WTC11 (cell line): ENCODE results near the gene MSLN. TPM values are rescaled to one million over a fixed set of nuclear protein-coding genes. Genes with fewer than 3 reads are reported as not detected.

ENCODE experiments used
- ATAC-seq: fragments of 200-7000 bp; cut with Tn5 transposase; 2 replicates; pipeline ENCODE4 v1.10.0; 2021; ENCODE audit warnings: mild to moderate bottlenecking, moderate library complexity
- CTCF ChIA-PET: fragments of 300-600 bp; sonication (Branson Sonifier 250); formaldehyde crosslinking; loops from one replicate; lab custom pipeline; 2021; ENCODE audit warnings: antibody characterized with exemption; lab: Charles Lee
- POLR2A ChIA-PET: fragments of 350-600 bp; sonication (Branson Sonifier 250); formaldehyde crosslinking; loops from one replicate; lab custom pipeline; 2021; ENCODE audit warnings: antibody characterized with exemption; lab: Charles Lee
- DNase-seq: peaks from one replicate; pipeline ENCODE4 v3.0.0; 2021; ENCODE audit warnings: low spot score
- H3K27ac Mint-ChIP-seq: 2 replicates; pipeline ENCODE4 v1.8.0; 2021; ENCODE audit warnings: mixed read lengths
- H3K27me3 Mint-ChIP-seq: 2 replicates; pipeline ENCODE4 v1.8.0; 2021; ENCODE audit warnings: low read depth, mild to moderate bottlenecking, moderate library complexity, mixed read lengths
- H3K36me3 Mint-ChIP-seq: 2 replicates; pipeline ENCODE4 v1.8.0; 2021; ENCODE audit warnings: mixed read lengths
- H3K4me1 Mint-ChIP-seq: 2 replicates; pipeline ENCODE4 v1.8.0; 2022; ENCODE audit warnings: mixed read lengths
- H3K4me3 Mint-ChIP-seq: 2 replicates; pipeline ENCODE4 v1.8.0; 2021; ENCODE audit warnings: mild to moderate bottlenecking, moderate library complexity, mixed read lengths
- H3K9me3 Mint-ChIP-seq: 2 replicates; pipeline ENCODE4 v1.8.0; 2021; ENCODE audit warnings: mixed read lengths
- AFF4 ChIP-seq: sonication (generic); formaldehyde crosslinking; IDR thresholded peaks from 2 replicates; pipeline ENCODE4 v1.8.1; 2023; ENCODE audit warnings: mild to moderate bottlenecking, missing genetic modification reagents, borderline replicate concordance
- ARID4B ChIP-seq: sonication (generic); formaldehyde crosslinking; IDR thresholded peaks from 2 replicates; pipeline ENCODE4 v1.8.0; 2023; ENCODE audit warnings: missing genetic modification reagents, mild to moderate bottlenecking, borderline replicate concordance
- ATF1 ChIP-seq: sonication (generic); formaldehyde crosslinking; IDR thresholded peaks from 2 replicates; pipeline ENCODE4 v1.8.1; 2023; ENCODE audit warnings: mild to moderate bottlenecking, moderate library complexity, missing genetic modification reagents
- ATF2 ChIP-seq: sonication (generic); formaldehyde crosslinking; IDR thresholded peaks from 2 replicates; pipeline ENCODE4 v1.8.1; 2022; ENCODE audit warnings: low read depth, missing genetic modification reagents, borderline replicate concordance
- CREB1 ChIP-seq: sonication (generic); formaldehyde crosslinking; IDR thresholded peaks from 2 replicates; pipeline ENCODE4 v1.8.0; 2023; ENCODE audit warnings: mild to moderate bottlenecking, missing genetic modification reagents
- FOXP4 ChIP-seq: sonication (generic); formaldehyde crosslinking; IDR thresholded peaks from 2 replicates; pipeline ENCODE4 v1.8.0; 2022; ENCODE audit warnings: mild to moderate bottlenecking, missing genetic modification reagents
- GRHL2 ChIP-seq: fragments of 250-450 bp; sonication (Bioruptor Pico); IDR thresholded peaks from 2 replicates; pipeline ENCODE4 v1.8.0; 2022; ENCODE audit warnings: mild to moderate bottlenecking, moderate library complexity; ENCODE audit not compliant: insufficient replicate concordance, severe bottlenecking
- HMGXB4 ChIP-seq: sonication (generic); formaldehyde crosslinking; IDR thresholded peaks from 2 replicates; pipeline ENCODE4 v1.8.1; 2023; ENCODE audit warnings: mild to moderate bottlenecking, moderate library complexity, missing genetic modification reagents
- IRF1 ChIP-seq: sonication (generic); formaldehyde crosslinking; IDR thresholded peaks from 2 replicates; pipeline ENCODE4 v1.8.0; 2023; ENCODE audit warnings: missing genetic modification reagents
- JUN ChIP-seq: sonication (generic); formaldehyde crosslinking; IDR thresholded peaks from 2 replicates; pipeline ENCODE4 v1.8.0; 2023; ENCODE audit warnings: mild to moderate bottlenecking, missing genetic modification reagents
- NFYB ChIP-seq: sonication (generic); formaldehyde crosslinking; conservative IDR thresholded peaks from 2 replicates; pipeline ENCODE4 v1.8.0; 2022; ENCODE audit warnings: low read depth, missing genetic modification reagents
- RORB ChIP-seq: fragments of 250-450 bp; sonication (Bioruptor Pico); IDR thresholded peaks from 2 replicates; pipeline ENCODE4 v1.9.0; 2021; ENCODE audit warnings: mild to moderate bottlenecking
- ZNF263 ChIP-seq: sonication (generic); formaldehyde crosslinking; IDR thresholded peaks from 2 replicates; pipeline ENCODE4 v1.8.1; 2022; ENCODE audit warnings: low read depth, mild to moderate bottlenecking, moderate library complexity, missing genetic modification reagents
- ZNF317 ChIP-seq: sonication (generic); formaldehyde crosslinking; IDR thresholded peaks from 2 replicates; pipeline ENCODE4 v1.8.1; 2023; ENCODE audit warnings: low read depth, mild to moderate bottlenecking, moderate library complexity, missing genetic modification reagents, borderline replicate concordance
- ZNF396 ChIP-seq: fragments of 250-450 bp; sonication (Bioruptor Pico); IDR thresholded peaks from 2 replicates; pipeline ENCODE4 v1.8.0; 2021; ENCODE audit warnings: mild to moderate bottlenecking, moderate library complexity, borderline replicate concordance
- ZNF423 ChIP-seq: fragments of 250-450 bp; sonication (Bioruptor Pico); IDR thresholded peaks from 2 replicates; pipeline ENCODE4 v2.1.2; 2022; ENCODE audit warnings: mild to moderate bottlenecking, moderate library complexity
- ZSCAN18 ChIP-seq: fragments of 250-450 bp; sonication (Bioruptor Pico); IDR thresholded peaks from 2 replicates; pipeline ENCODE4 v2.1.2; 2022; ENCODE audit warnings: mild to moderate bottlenecking, moderate library complexity
- total RNA-seq: library from RNA; stranded (reverse); gene quantifications from 3 replicates; pipeline ENCODE4 v1.2.3, GENCODE V29; 2021

MSLN gene
- total RNA-seq, 1 experiment from 2014 or later: 0.20 TPM

GRCh38 chr16:802461-802860, 41.9 kb downstream of the MSLN start:
- H3K9me3 Mint-ChIP-seq: no peaks in the 10 kb centered on the region
- no peaks in the 10 kb centered on the region for H3K4me1 Mint-ChIP-seq
- H3K27me3 Mint-ChIP-seq: peaks cover 39% of the 10 kb centered on the region
- H3K4me3 Mint-ChIP-seq: no peak overlapping the region
- ChIA-PET CTCF (no interaction called here), POLR2A (interaction anchor here (1.5 to 2.8 kb wide), 2 partner anchors 13 to 82 kb away, joined by 3 to 12 read pairs; partner anchors contain the start of genes CHTF18 and RPUSD1)
- ATAC-seq (no peak), DNase-seq (no peak)
- H3K36me3 Mint-ChIP-seq: peaks cover 4% of the 10 kb centered on the region
- no peak overlapping the region for H3K27ac Mint-ChIP-seq
- TF ChIP-seq HMGXB4 (CRISPR knock-in tag): no peak
- no peak for TF ChIP-seq ZNF396
- no peak for TF ChIP-seq ZNF423
- no peak for TF ChIP-seq RORB
- no peak for TF ChIP-seq ATF2 (CRISPR knock-in tag)
- TF ChIP-seq ZNF317 (CRISPR knock-in tag): no peak
- TF ChIP-seq FOXP4 (CRISPR knock-in tag): no peak
- TF ChIP-seq JUN: no peak

- Mint-ChIP-seq H3K27ac (no peak overlapping the region), H3K27me3 (peaks cover 42% of the 10 kb centered on the region), H3K36me3 (peaks cover 2% of the 10 kb centered on the region; the same call in 1 of the 2 replicates), H3K9me3 (no peaks in the 10 kb centered on the region), H3K4me1 (peaks cover 4% of the 10 kb centered on the region), H3K4me3 (no peak overlapping the region)
- CTCF ChIA-PET: interaction anchor here (1.8 kb wide), 1 partner anchor 18 kb away, joined by 6 read pairs; no protein-coding TSS in a partner anchor
- POLR2A ChIA-PET: interaction anchor here (0.6 to 1.5 kb wide), 3 partner anchors 15 to 138 kb away, joined by 3 to 4 read pairs (median 3); partner anchors contain the start of genes CHTF18 and RPUSD1
- DNase-seq: no peak
- no peak for ATAC-seq
- TF ChIP-seq CREB1 (CRISPR knock-in tag) (no peak), ATF1 (CRISPR knock-in tag) (no peak), ZSCAN18 (CRISPR knock-in tag) (no peak), IRF1 (no peak), AFF4 (CRISPR knock-in tag) (no peak), NFYB (CRISPR knock-in tag) (no peak), GRHL2 (CRISPR knock-in tag) (no peak), ZNF263 (CRISPR knock-in tag) (no peak), ARID4B (CRISPR knock-in tag) (no peak)
Measured at GRCh38 chr16:802914-803753, 42.6 kb downstream of the MSLN start.
